Activated CD4-positive, alpha-beta T cell treated with anti-CD3 and anti-CD28 coated beads, Interleukin-2, amount 10 ng/mL, durations not matched to agents 24 days and 14 days (primary cell): ENCODE data around the gene HSH2D. TPM values are rescaled to one million over a fixed set of nuclear protein-coding genes. Genes with fewer than 3 reads are reported as not detected.

Experiments used
- DNase-seq: peaks from one replicate; pipeline ENCODE4 v3.0.0; 2022
- H3K27ac Mint-ChIP-seq: one replicate; pipeline ENCODE4 v1.8.0; 2022; ENCODE audit warnings: mild to moderate bottlenecking, mixed read lengths
- H3K27me3 Mint-ChIP-seq: one replicate; pipeline ENCODE4 v1.8.0; 2022; ENCODE audit warnings: mixed read lengths
- H3K36me3 Mint-ChIP-seq: one replicate; pipeline ENCODE4 v1.8.0; 2022; ENCODE audit warnings: low read depth, mild to moderate bottlenecking, mixed read lengths
- H3K4me1 Mint-ChIP-seq: one replicate; pipeline ENCODE4 v1.8.0; 2021; ENCODE audit warnings: mixed read lengths
- H3K4me3 Mint-ChIP-seq: one replicate; pipeline ENCODE4 v1.8.0; 2022; ENCODE audit warnings: mild to moderate bottlenecking, moderate library complexity, mixed read lengths
- H3K9me3 Mint-ChIP-seq: one replicate; pipeline ENCODE4 v1.8.0; 2021; ENCODE audit warnings: mixed read lengths
- intact Hi-C: fragments of 100-400 bp; cut with micrococcal nuclease; formaldehyde crosslinking; loops from one replicate; pipeline ENCODE4 v1.15.1; 2023
- total RNA-seq: library from RNA; stranded (reverse); gene quantifications from 2 replicates; pipeline ENCODE4 v1.2.3, GENCODE V29; 2022

Gene HSH2D
- total RNA-seq, 1 donor from 2014 or later: 22.7 TPM

GRCh38 chr19:16131648-16132047 lies 11.8 kb upstream of the HSH2D start:
- peaks cover 73% of the 10 kb centered on the region for H3K36me3 Mint-ChIP-seq
- no peak overlapping the region for H3K4me3 Mint-ChIP-seq
- H3K4me1 Mint-ChIP-seq: peaks cover 3% of the 10 kb centered on the region
- intact Hi-C loops: no loop called here
- H3K27me3 Mint-ChIP-seq: no peaks in the 10 kb centered on the region
- no peak for DNase-seq
- H3K27ac Mint-ChIP-seq: no peak overlapping the region
- H3K9me3 Mint-ChIP-seq: peaks cover 11% of the 10 kb centered on the region

DNA sequence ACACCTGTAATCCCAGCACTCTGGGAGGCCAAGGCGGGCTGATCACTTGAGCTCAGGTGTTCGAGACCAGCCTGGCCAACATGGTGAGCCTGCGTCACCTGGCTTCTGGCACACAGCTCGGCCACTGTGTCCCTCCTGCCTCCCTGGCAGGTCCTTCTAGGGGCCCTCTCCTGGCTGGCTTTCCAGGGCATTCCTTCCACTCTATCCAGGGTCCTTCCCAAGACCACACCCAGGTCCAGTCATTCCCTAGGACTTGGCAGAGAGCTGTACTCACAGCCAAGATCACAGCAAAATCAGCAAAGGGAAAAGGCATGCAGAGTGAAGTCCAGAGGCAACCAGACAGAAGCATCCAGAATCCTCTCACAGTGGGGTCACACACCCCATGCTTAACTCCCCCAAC lies 9.7 kb upstream of the HSH2D start:
- H3K9me3 Mint-ChIP-seq: peaks cover 11% of the 10 kb centered on the region
- no peak overlapping the region for H3K27ac Mint-ChIP-seq
- H3K36me3 Mint-ChIP-seq: peaks cover 59% of the 10 kb centered on the region

GRCh38 chr19:16134510-16134909 lies 9.0 kb upstream of the HSH2D start:
- no peak overlapping the region for H3K27ac Mint-ChIP-seq
- peaks cover 11% of the 10 kb centered on the region for H3K9me3 Mint-ChIP-seq
- no peak overlapping the region for H3K4me3 Mint-ChIP-seq
- DNase-seq: no peak
- peaks cover 3% of the 10 kb centered on the region for H3K4me1 Mint-ChIP-seq
- H3K27me3 Mint-ChIP-seq: no peaks in the 10 kb centered on the region
- intact Hi-C loops: no loop called here
- H3K36me3 Mint-ChIP-seq: peaks cover 53% of the 10 kb centered on the region

More for the DNA sequence above, 9.7 kb upstream of the HSH2D start:
- Mint-ChIP-seq H3K4me1 (peaks cover 3% of the 10 kb centered on the region), H3K27me3 (no peaks in the 10 kb centered on the region), H3K4me3 (no peak overlapping the region)
- DNase-seq: no peak
- intact Hi-C loops: no loop called here

DNA sequence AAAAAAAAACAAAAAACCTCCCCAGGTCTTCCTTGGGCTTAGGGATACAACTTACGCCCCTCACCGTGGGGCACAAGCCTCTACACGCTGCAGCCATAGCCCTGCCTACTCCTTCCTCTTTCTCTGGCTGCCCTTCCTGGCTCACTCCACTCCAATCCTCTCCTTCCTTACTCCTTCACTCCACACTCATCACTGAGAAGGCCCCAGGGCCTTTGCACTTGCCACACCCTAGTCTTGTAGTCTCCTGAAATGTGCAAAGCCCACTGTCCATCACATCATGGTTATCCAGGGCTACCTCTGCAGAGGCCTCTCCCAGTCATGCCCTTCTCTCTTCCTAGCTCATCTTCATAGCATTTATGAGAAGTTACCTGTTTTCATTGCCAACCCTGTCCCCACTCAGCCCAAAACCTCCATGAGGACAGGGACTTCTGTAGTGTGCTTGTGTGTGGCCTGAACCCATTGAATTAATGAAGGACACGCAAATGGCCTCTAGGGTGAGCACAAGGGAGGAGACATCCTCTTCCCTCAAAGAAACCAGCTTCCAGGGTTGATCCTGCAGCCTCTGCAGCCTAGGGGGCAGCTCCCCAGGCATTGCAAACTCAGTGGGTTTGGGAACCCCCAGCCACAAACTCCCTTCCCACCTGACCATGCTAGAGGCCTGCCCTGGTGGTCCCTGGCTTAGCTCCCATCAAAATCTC lies 7.9 kb upstream of the HSH2D start:
- intact Hi-C loops: no loop called here
- Mint-ChIP-seq H3K36me3 (peaks cover 44% of the 10 kb centered on the region), H3K27me3 (no peaks in the 10 kb centered on the region), H3K27ac (no peak overlapping the region), H3K4me3 (no peak overlapping the region), H3K4me1 (peaks cover 7% of the 10 kb centered on the region), H3K9me3 (peaks cover 11% of the 10 kb centered on the region)
- DNase-seq: no peak

GRCh38 chr19:16136185-16136999 lies 7.1 kb upstream of the HSH2D start:
- DNase-seq: no peak
- Mint-ChIP-seq H3K36me3 (peaks cover 36% of the 10 kb centered on the region), H3K9me3 (peaks cover 6% of the 10 kb centered on the region), H3K4me3 (no peak overlapping the region), H3K27me3 (no peaks in the 10 kb centered on the region), H3K27ac (no peak overlapping the region), H3K4me1 (peaks cover 11% of the 10 kb centered on the region)
- intact Hi-C loops: no loop called here

- DNase-seq: no peak
- H3K9me3 Mint-ChIP-seq: no peaks in the 10 kb centered on the region
- no peaks in the 10 kb centered on the region for H3K27me3 Mint-ChIP-seq
- peaks cover 4% of the 10 kb centered on the region for H3K36me3 Mint-ChIP-seq
- H3K4me3 Mint-ChIP-seq: no peak overlapping the region
- intact Hi-C loops: no loop called here
- H3K27ac Mint-ChIP-seq: no peak overlapping the region
- peaks cover 30% of the 10 kb centered on the region for H3K4me1 Mint-ChIP-seq
Observed at GRCh38 chr19:16139752-16140151, 3.7 kb upstream of the HSH2D start.

- Mint-ChIP-seq H3K4me3 (no peak overlapping the region), H3K36me3 (peaks cover 6% of the 10 kb centered on the region), H3K4me1 (peaks cover 38% of the 10 kb centered on the region), H3K27me3 (no peaks in the 10 kb centered on the region), H3K27ac (peak overlapping the region; percentile 51), H3K9me3 (no peaks in the 10 kb centered on the region)
- intact Hi-C loops: no loop called here
- no peak for DNase-seq
Observed at GRCh38 chr19:16141043-16141442, 2.4 kb upstream of the HSH2D start.

- peak overlapping the region; percentile 65 for H3K27ac Mint-ChIP-seq
- H3K9me3 Mint-ChIP-seq: no peaks in the 10 kb centered on the region
- peaks cover 11% of the 10 kb centered on the region for H3K36me3 Mint-ChIP-seq
- no peaks in the 10 kb centered on the region for H3K27me3 Mint-ChIP-seq
- H3K4me3 Mint-ChIP-seq: peak overlapping the region; percentile 21
- intact Hi-C loops: loop anchor here (2.0 kb wide), 2 partner anchors 19 to 23 kb away; no protein-coding TSS in a partner anchor
- H3K4me1 Mint-ChIP-seq: peaks cover 44% of the 10 kb centered on the region
- DNase-seq: no peak
Observed at GRCh38 chr19:16142032-16142580, 1.4 kb upstream of the HSH2D start.

- H3K36me3 Mint-ChIP-seq: peaks cover 19% of the 10 kb centered on the region
- intact Hi-C loops: no loop called here
- H3K4me3 Mint-ChIP-seq: peak overlapping the region; percentile 96
- no peaks in the 10 kb centered on the region for H3K27me3 Mint-ChIP-seq
- peak overlapping the region; percentile 98 for H3K27ac Mint-ChIP-seq
- no peak for DNase-seq
- no peaks in the 10 kb centered on the region for H3K9me3 Mint-ChIP-seq
- H3K4me1 Mint-ChIP-seq: peaks cover 50% of the 10 kb centered on the region
Observed at GRCh38 chr19:16144216-16144581, 714 bp downstream of the HSH2D start.

DNA sequence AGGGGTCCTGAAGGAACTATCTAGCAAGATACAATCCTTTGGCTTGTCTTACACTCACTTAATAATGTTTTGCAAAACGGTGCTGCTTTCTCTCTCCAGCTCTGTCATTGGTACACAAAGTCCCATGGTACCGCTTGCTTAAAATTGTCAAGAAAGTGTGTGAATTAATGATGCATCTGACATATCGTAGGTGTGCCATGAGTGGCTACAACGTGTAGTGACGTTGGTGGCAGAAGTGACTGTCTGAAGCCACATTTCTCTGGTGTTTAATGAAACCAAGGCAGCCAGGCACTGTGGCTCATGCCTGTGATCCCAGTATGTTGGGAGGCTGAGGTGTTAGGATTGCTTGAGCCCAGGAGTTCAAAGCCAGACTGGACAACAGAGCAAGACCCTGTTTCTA lies 2.6 kb downstream of the HSH2D start:
- H3K9me3 Mint-ChIP-seq: no peaks in the 10 kb centered on the region
- H3K27me3 Mint-ChIP-seq: no peaks in the 10 kb centered on the region
- H3K36me3 Mint-ChIP-seq: peaks cover 25% of the 10 kb centered on the region
- H3K4me1 Mint-ChIP-seq: peaks cover 46% of the 10 kb centered on the region
- DNase-seq: no peak
- intact Hi-C loops: no loop called here
- peak overlapping the region; percentile 96 for H3K4me3 Mint-ChIP-seq
- peak overlapping the region; percentile 66 for H3K27ac Mint-ChIP-seq

DNA sequence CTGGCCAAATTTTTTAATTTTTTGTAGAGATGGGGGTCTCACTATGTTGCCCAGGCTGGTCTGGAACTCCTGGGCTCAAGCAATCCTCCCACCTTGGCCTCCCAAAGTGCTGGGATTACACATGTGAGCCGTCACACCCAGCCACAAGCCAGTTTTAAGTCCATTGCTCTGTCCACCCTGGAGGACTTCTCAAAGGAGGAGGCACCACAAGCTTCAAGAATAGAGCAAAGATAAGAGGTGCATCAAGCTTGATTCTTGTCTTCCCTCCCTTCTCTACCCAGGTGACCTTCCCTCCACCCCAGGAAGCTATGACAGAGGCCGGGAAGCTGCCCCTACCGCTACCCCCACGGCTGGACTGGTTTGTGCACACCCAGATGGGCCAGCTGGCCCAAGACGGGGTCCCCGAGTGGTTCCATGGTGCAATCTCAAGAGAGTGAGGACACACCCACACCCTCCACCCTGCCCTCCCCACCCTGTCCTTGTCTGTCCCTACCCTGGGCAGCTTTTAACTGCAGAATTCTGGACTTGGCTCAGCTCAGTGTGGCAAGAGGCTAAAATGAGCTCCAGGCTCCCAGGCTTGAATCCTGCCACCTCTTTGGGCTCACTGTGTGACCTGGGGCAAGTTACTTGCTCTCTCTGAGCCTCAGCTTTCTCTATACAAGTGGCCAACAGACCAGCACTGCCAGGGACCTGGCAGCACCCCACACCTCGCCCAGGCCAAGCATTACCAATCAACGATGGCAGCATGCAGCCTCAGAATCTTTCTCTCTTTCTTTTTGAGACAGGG lies 5.2 kb downstream of the HSH2D start:
- peak overlapping the region; percentile 65 for H3K27ac Mint-ChIP-seq
- H3K4me3 Mint-ChIP-seq: no peak overlapping the region
- no peaks in the 10 kb centered on the region for H3K9me3 Mint-ChIP-seq
- intact Hi-C loops: no loop called here
- peaks cover 34% of the 10 kb centered on the region for H3K4me1 Mint-ChIP-seq
- DNase-seq: no peak
- no peaks in the 10 kb centered on the region for H3K27me3 Mint-ChIP-seq
- H3K36me3 Mint-ChIP-seq: peaks cover 43% of the 10 kb centered on the region

DNA sequence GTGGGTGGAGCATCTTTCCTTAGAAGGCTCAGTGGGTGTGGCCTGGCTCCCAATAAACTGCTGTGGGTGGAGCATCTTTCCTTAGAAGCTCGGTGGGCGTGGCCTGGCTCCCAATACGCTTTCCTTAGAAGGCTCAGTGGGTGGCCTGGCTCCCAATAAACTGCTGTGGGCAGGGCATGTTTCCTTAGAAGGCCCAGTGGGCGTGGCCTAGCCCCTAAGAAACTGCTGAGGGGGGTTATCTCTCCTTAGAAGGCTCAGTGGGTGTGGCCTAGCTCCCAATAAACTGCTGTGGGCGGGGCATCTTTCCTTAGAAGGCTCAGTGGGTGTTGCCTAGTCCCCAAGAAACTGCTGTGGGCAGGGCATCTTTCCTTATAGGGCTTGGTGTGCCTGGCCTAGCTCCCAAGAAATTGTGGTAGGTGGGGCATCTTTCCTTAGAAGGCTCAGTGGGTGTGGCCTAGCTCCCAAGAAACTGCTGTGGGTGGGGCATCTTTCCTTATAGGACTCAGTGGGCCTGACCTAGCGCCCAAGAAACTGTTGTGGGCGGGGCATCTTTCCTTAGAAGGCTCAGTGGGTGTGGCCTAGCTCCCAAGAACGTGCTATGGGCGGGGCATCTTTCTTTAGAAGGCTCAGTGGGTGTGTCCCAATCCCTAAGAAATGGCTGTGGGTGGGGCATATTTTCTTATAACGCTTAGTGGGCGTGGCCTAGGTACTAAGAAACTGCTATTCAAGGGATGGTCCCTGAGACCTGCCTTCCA lies 10.3 kb downstream of the HSH2D start:
- intact Hi-C loops: no loop called here
- Mint-ChIP-seq H3K9me3 (no peaks in the 10 kb centered on the region), H3K4me1 (peaks cover 20% of the 10 kb centered on the region), H3K27ac (no peak overlapping the region), H3K27me3 (no peaks in the 10 kb centered on the region), H3K4me3 (no peak overlapping the region), H3K36me3 (peaks cover 73% of the 10 kb centered on the region)
- DNase-seq: no peak

GRCh38 chr19:16154557-16154956 lies 11.1 kb downstream of the HSH2D start:
- Mint-ChIP-seq H3K36me3 (peaks cover 67% of the 10 kb centered on the region), H3K4me1 (peaks cover 13% of the 10 kb centered on the region), H3K4me3 (no peak overlapping the region), H3K27ac (no peak overlapping the region), H3K9me3 (no peaks in the 10 kb centered on the region), H3K27me3 (no peaks in the 10 kb centered on the region)
- DNase-seq: no peak
- intact Hi-C loops: no loop called here
